Omental fat pad (tissue), 4 donors: Measurements from ENCODE around the gene PCNX1. TPM values are rescaled to one million over a fixed set of nuclear protein-coding genes. Genes with fewer than 3 reads are reported as not detected.

Experiments
- ATAC-seq: fragments of 150-250 bp; one replicate; pipeline ENCODE4 v1.9.1; 2016; ENCODE audit warnings: mild to moderate bottlenecking, moderate library complexity; ENCODE audit not compliant: low FRiP score
- DNase-seq: peaks from one replicate; pipeline ENCODE4 v3.0.0-alpha.2; 2019; ENCODE audit warnings: low spot score
- CTCF ChIP-seq, 3 donors: fragments of 450-650 bp; IDR thresholded peaks; one replicate each; pipeline ENCODE4 v1.5.1; 2016 to 2017; ENCODE audit warnings: antibody characterized with exemption in 3 of 3, mild to moderate bottlenecking in 3 of 3, moderate library complexity in 2 of 3
- total RNA-seq, 4 donors: library from RNA; depleted of rRNA; stranded (reverse); fragments of >200 nt; gene quantifications; one replicate each; pipeline ENCODE4 v1.1.0, GENCODE V29; 2016

Gene PCNX1
- total RNA-seq, 4 donors from 2014 or later, result 56.9 to 98.1 (median 83.3) TPM

GRCh38 chr14:70962935-70963334 is 55.7 kb downstream of the PCNX1 start:
- DNase-seq, result no peak
- no peak for TF ChIP-seq CTCF (IDR thresholded peaks at IDR 0.05)
- no peak for ATAC-seq

- no peak for DNase-seq
- no peak for TF ChIP-seq CTCF (IDR thresholded peaks at IDR 0.05)
- ATAC-seq, result no peak
Observed at GRCh38 chr14:70964492-70964891, 57.2 kb downstream of the PCNX1 start.

- DNase-seq (no peak), ATAC-seq (no peak)
- no peak for TF ChIP-seq CTCF (IDR thresholded peaks at IDR 0.05)
Observed at GRCh38 chr14:70971560-70971959, 64.3 kb downstream of the PCNX1 start.

GRCh38 chr14:70972107-70972976 is 65.1 kb downstream of the PCNX1 start:
- TF ChIP-seq CTCF (IDR thresholded peaks at IDR 0.05), result peak in 2 of 3 donors; percentile 4 to 18
- ATAC-seq (peak; percentile 88), DNase-seq (peak; percentile 100)

- no peak for TF ChIP-seq CTCF (IDR thresholded peaks at IDR 0.05)
- DNase-seq (no peak), ATAC-seq (no peak)
Observed at GRCh38 chr14:70976591-70976990, 69.3 kb downstream of the PCNX1 start.

GRCh38 chr14:70981000-70981952 is 74.0 kb downstream of the PCNX1 start:
- DNase-seq (no peak), ATAC-seq (no peak)
- TF ChIP-seq CTCF (IDR thresholded peaks at IDR 0.05), result no peak
